ENCODE data around the gene ZNF91. TPM values are rescaled to one million over a fixed set of nuclear protein-coding genes. Genes with fewer than 3 reads are reported as not detected.
"Not testable (repeated sequence)": the region's sequence is repeated elsewhere in the genome, so short reads cannot be mapped to it uniquely, and the experiment has no call there.

The ZNF91 gene
- polyA plus RNA-seq, 1 experiment, result 18.7 TPM

GRCh38 chr19:23343434-23344010 is 51.7 kb downstream of the ZNF91 start:
- TF ChIP-seq CTCF (IDR thresholded peaks at IDR 0.05; ENCODE audit: low read depth, low read length), result no peak
- ChIA-PET CTCF (no interaction called here), POLR2A (no interaction called here)
- no peak overlapping the region for H3K4me3 ChIP-seq (ENCODE audit: low read depth, low read length)
- H3K27me3 ChIP-seq (ENCODE audit: control insufficient read depth, insufficient read depth, low read length), result no peaks in the 10 kb centered on the region
- H3K9me3 ChIP-seq (ENCODE audit: control insufficient read depth, insufficient read depth, low read length), result peaks cover 58% of the 10 kb centered on the region
- no peak overlapping the region for H3K27ac ChIP-seq (ENCODE audit: low read depth, low read length)
- no peak for DNase-seq (ENCODE audit: low read depth, low spot score)

GRCh38 chr19:23328211-23328610 is 67.1 kb downstream of the ZNF91 start:
- CTCF ChIA-PET, result no interaction called here
- TF ChIP-seq CTCF (IDR thresholded peaks at IDR 0.05; ENCODE audit: low read depth, low read length), result no peak
- peaks cover 11% of the 10 kb centered on the region; the same call in 1 of the 2 replicates for H3K9me3 ChIP-seq (ENCODE audit: control insufficient read depth, insufficient read depth, low read length)
- H3K27ac ChIP-seq (ENCODE audit: low read depth, low read length), result no peak overlapping the region
- POLR2A ChIA-PET, result no interaction called here
- H3K4me3 ChIP-seq (ENCODE audit: low read depth, low read length), result no peak overlapping the region
- no peaks in the 10 kb centered on the region for H3K27me3 ChIP-seq (ENCODE audit: control insufficient read depth, insufficient read depth, low read length)
- no peak for DNase-seq (ENCODE audit: low read depth, low spot score)

GRCh38 chr19:23321953-23322549 is 73.2 kb downstream of the ZNF91 start:
- no peak for TF ChIP-seq CTCF (IDR thresholded peaks at IDR 0.05; ENCODE audit: low read depth, low read length)
- peaks cover 12% of the 10 kb centered on the region for H3K9me3 ChIP-seq (ENCODE audit: control insufficient read depth, insufficient read depth, low read length)

GRCh38 chr19:23321403-23321802 is 73.9 kb downstream of the ZNF91 start:
- POLR2A ChIA-PET; H3K4me3 ChIP-seq (ENCODE audit: low read depth, low read length); CTCF ChIA-PET; DNase-seq (ENCODE audit: low read depth, low spot score); H3K27me3 ChIP-seq (ENCODE audit: control insufficient read depth, insufficient read depth, low read length); H3K27ac ChIP-seq (ENCODE audit: low read depth, low read length): not testable (repeated sequence)
- H3K9me3 ChIP-seq (ENCODE audit: control insufficient read depth, insufficient read depth, low read length), result peaks cover 16% of the 10 kb centered on the region

More at GRCh38 chr19:23321953-23322549, 73.2 kb downstream of the ZNF91 start:
- no peaks in the 10 kb centered on the region for H3K27me3 ChIP-seq (ENCODE audit: control insufficient read depth, insufficient read depth, low read length)
- CTCF ChIA-PET, result no interaction called here
- POLR2A ChIA-PET, result interaction anchor here (0.7 kb wide), 1 partner anchor 20 kb away, joined by 3 read pairs; no protein-coding TSS in a partner anchor
- no peak overlapping the region for H3K4me3 ChIP-seq (ENCODE audit: low read depth, low read length)
- DNase-seq (ENCODE audit: low read depth, low spot score), result no peak
- H3K27ac ChIP-seq (ENCODE audit: low read depth, low read length), result no peak overlapping the region

DNA sequence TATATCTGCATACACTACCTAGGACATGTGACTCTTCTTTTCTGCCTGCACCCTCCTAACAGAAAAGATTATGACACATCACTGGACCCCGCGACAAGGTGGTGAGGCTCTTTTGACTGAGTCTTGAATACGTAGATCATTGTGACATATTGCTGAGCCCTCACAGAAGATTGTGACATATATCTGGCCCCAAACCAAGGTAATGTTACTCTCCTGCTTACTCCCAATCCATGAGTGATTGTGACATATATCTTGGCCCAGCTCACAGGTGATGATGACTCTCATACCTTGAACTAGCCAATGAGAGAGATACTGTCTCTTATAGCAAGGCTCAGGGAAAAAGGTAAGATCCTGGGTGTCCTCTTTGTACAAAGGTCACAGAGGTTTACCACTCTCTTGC is 75.7 kb downstream of the ZNF91 start:
- POLR2A ChIA-PET; CTCF ChIA-PET; H3K4me3 ChIP-seq (ENCODE audit: low read depth, low read length); H3K27me3 ChIP-seq (ENCODE audit: control insufficient read depth, insufficient read depth, low read length); H3K27ac ChIP-seq (ENCODE audit: low read depth, low read length); DNase-seq (ENCODE audit: low read depth, low spot score): not testable (repeated sequence)
- peaks cover 12% of the 10 kb centered on the region for H3K9me3 ChIP-seq (ENCODE audit: control insufficient read depth, insufficient read depth, low read length)

DNA sequence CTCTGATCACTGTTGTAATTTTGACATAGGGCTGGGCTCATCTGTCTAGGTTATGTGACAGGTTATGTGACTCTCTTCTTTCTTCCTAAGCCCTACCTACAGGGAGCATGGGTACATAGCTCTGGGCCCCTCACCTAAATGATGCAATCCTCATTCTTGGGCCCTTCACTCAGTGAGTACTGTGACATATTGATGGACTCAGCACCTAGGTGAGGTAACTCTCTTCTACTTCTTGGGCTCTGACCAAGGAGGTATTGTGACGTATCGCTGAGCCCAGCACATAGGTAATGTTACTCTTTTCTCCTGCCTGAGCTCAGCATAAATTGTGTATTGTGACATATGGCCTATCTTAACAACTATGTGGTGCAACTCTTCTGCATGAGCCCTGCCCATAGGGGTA is 76.3 kb downstream of the ZNF91 start:
- POLR2A ChIA-PET; H3K27ac ChIP-seq (ENCODE audit: low read depth, low read length); CTCF ChIA-PET; H3K4me3 ChIP-seq (ENCODE audit: low read depth, low read length); DNase-seq (ENCODE audit: low read depth, low spot score); H3K27me3 ChIP-seq (ENCODE audit: control insufficient read depth, insufficient read depth, low read length): not testable (repeated sequence)
- peaks cover 12% of the 10 kb centered on the region for H3K9me3 ChIP-seq (ENCODE audit: control insufficient read depth, insufficient read depth, low read length)

Data from AG04450 (cell line).